Fibroblast of villous mesenchyme (primary cell): Measurements from ENCODE around the gene ZNF638. TPM values are rescaled to one million over a fixed set of nuclear protein-coding genes. Genes with fewer than 3 reads are reported as not detected.
A peak's percentile ranks its signal among the peaks of the same experiment; 100 is the strongest.
"Not testable (repeated sequence)": the region's sequence is repeated elsewhere in the genome, so short reads cannot be mapped to it uniquely, and the experiment has no call there.

Experiments
- DNase-seq: peaks from one replicate; pipeline ENCODE4 v3.0.0-alpha.2; 2010; ENCODE audit warnings: low read depth
- H3K4me3 ChIP-seq: 2 replicates; pipeline ENCODE4 v1.5.1; 2011; ENCODE audit warnings: low read depth, mild to moderate bottlenecking, low read length
- total RNA-seq: library from RNA; depleted of rRNA; stranded (reverse); fragments of >200 nt; gene quantifications from 2 replicates; pipeline ENCODE4 v1.2.3, GENCODE V29; 2012
- TF ChIP-seq, protein P1 (sequence below): IDR thresholded peaks from 2 replicates; pipeline ENCODE4 v1.5.1; 2012; ENCODE audit warnings: low read depth, mild to moderate bottlenecking, low read length; ENCODE audit not compliant: insufficient read depth

Gene ZNF638
- total RNA-seq, 1 donor, result 139 TPM

- TF ChIP-seq, protein P1, sequence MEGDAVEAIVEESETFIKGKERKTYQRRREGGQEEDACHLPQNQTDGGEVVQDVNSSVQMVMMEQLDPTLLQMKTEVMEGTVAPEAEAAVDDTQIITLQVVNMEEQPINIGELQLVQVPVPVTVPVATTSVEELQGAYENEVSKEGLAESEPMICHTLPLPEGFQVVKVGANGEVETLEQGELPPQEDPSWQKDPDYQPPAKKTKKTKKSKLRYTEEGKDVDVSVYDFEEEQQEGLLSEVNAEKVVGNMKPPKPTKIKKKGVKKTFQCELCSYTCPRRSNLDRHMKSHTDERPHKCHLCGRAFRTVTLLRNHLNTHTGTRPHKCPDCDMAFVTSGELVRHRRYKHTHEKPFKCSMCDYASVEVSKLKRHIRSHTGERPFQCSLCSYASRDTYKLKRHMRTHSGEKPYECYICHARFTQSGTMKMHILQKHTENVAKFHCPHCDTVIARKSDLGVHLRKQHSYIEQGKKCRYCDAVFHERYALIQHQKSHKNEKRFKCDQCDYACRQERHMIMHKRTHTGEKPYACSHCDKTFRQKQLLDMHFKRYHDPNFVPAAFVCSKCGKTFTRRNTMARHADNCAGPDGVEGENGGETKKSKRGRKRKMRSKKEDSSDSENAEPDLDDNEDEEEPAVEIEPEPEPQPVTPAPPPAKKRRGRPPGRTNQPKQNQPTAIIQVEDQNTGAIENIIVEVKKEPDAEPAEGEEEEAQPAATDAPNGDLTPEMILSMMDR, result no peak
- DNase-seq, result no peak
Measured at GRCh38 chr2:71292159-71292558, 39.4 kb upstream of the ZNF638 start.

GRCh38 chr2:71298914-71299313 is 32.7 kb upstream of the ZNF638 start:
- TF ChIP-seq, protein P1, result no peak
- H3K4me3 ChIP-seq, result no peak overlapping the region
- no peak for DNase-seq

More at GRCh38 chr2:71292159-71292558, 39.4 kb upstream of the ZNF638 start:
- H3K4me3 ChIP-seq, result no peak overlapping the region

DNA sequence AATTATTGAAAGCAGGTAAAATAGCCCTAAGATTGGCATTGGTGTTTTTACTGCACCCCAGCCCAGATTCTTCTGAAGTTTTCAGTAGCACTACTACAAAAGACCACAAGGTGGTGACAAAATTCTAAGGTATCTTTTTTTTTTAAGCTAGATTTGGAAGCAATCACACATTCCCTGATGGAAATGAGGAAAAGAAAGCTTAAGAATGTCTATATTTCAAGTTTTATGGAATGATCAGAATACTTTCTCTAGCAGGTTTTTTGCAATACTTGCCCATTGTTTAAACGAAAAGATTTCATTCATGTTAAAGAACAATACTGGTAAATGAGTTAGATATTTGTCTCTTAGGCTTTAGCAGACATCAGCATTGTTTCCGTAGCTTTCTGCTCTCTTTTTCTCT is 32.1 kb upstream of the ZNF638 start:
- H3K4me3 ChIP-seq, result no peak overlapping the region
- TF ChIP-seq, protein P1, result peak; percentile 75
- peak; percentile 46 for DNase-seq

GRCh38 chr2:71303849-71304248 is 27.7 kb upstream of the ZNF638 start:
- H3K4me3 ChIP-seq, result no peak overlapping the region
- DNase-seq, result no peak
- TF ChIP-seq, protein P1, result no peak

DNA sequence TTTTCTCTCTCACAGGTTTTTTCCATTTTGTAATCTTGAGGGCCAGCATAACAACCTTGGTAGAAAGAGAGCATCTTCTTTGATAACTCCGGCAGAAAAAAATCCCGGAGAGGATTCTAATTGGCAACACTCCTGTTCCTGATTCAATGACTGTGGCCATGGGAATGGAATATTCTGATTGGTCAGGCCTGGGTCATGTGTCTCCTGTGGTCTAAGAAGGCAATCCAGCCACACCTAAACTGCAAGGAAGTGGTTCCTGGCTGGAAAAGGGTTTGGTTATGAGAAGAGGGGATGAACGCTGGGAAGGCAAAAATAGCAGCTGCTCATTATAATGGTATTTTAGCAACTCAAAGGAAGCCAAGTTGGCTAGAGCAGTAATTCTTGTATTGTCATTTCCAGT is 24.8 kb upstream of the ZNF638 start:
- no peak overlapping the region for H3K4me3 ChIP-seq
- DNase-seq, result peak; percentile 4
- TF ChIP-seq, protein P1, result no peak

GRCh38 chr2:71313016-71313766 is 18.4 kb upstream of the ZNF638 start:
- H3K4me3 ChIP-seq, result no peak overlapping the region
- TF ChIP-seq, protein P1, result no peak
- DNase-seq, result no peak

- H3K4me3 ChIP-seq, result no peak overlapping the region
- no peak for DNase-seq
- TF ChIP-seq, protein P1, result no peak
Measured at GRCh38 chr2:71317060-71317459, 14.5 kb upstream of the ZNF638 start.

- H3K4me3 ChIP-seq, DNase-seq: not testable (repeated sequence)
Measured at GRCh38 chr2:71317900-71318299, 13.7 kb upstream of the ZNF638 start.
